ENCODE measurements around the gene MOV10L1.
"Not testable (repeated sequence)": the region's sequence is repeated elsewhere in the genome, so short reads cannot be mapped to it uniquely, and the experiment has no call there.

MOV10L1 gene

DNA sequence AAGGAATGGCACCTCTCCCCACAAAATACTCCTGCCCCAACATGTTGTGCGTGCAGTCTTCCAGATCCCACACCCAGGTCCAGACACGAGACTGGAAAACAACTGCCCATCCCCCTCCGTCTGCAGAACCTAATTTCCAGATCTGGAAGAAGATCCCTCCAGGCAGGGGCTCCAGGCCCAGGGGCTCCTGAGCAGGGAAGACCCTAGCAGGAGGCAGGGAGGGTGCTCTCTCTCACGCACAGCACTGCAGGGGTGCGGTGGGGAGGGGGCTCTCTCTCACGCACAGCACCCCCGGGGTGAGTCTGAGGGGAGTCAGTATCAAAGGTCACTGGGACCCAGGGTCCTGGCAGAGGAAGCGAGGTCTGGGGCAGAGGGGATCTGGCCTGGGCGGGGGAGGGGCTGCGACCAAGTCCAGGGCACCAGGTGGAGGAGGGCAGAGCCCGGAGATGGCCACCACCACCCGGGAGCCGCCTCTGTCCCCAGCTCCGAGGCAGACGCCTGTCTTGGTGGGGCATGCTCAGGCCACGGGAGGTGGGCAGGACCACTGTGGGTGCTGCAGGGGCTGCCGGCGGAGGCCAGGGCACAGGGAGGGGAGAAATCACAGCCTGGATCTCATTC lies 6.2 kb upstream of the MOV10L1 start:
- H3K9ac ChIP-seq (ENCODE audit: low read length): no peak overlapping the region
- no peak overlapping the region for H3K4me3 ChIP-seq (ENCODE audit: low read length)
- no peaks in the 10 kb centered on the region for H3K9me3 ChIP-seq (ENCODE audit: control insufficient read depth, low read length)
- peaks cover 47% of the 10 kb centered on the region for H3K27me3 ChIP-seq (replicated peaks; ENCODE audit: control insufficient read depth, insufficient read depth, low read length)
- peaks cover 8% of the 10 kb centered on the region for H3K4me1 ChIP-seq (ENCODE audit: control insufficient read depth, insufficient read depth, low read length)
- no peaks in the 10 kb centered on the region for H3K36me3 ChIP-seq (ENCODE audit: control insufficient read depth, insufficient read depth, low read length, severe bottlenecking)
- no peak for DNase-seq (ENCODE audit: low read depth)

DNA sequence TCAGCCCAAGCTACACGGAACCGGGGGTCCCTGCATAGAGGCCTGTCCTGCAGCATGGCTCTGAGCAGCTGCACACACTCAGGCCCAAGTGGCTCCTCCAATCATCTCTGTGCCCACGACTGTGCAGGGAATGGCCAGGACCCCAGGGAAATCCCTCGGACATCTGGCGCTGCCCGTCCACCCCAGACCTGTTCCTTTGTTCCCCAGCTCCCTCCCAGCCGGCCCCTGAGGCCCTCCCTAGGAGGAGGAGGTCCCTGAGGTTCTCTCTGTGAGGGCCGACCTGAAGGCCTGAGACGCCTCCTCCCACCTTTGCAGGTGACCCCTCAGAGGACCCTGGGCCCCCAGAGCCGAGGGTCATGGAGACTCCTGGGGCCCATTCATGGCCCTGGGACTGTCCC lies 5.7 kb upstream of the MOV10L1 start:
- Histone ChIP-seq H3K4me1 (ENCODE audit: control insufficient read depth, insufficient read depth, low read length) (peaks cover 8% of the 10 kb centered on the region), H3K27me3 (replicated peaks; ENCODE audit: control insufficient read depth, insufficient read depth, low read length) (peaks cover 50% of the 10 kb centered on the region), H3K9me3 (ENCODE audit: control insufficient read depth, low read length) (no peaks in the 10 kb centered on the region), H3K4me3 (ENCODE audit: low read length) (no peak overlapping the region), H3K36me3 (ENCODE audit: control insufficient read depth, insufficient read depth, low read length, severe bottlenecking) (no peaks in the 10 kb centered on the region), H3K9ac (ENCODE audit: low read length) (no peak overlapping the region)
- no peak for DNase-seq (ENCODE audit: low read depth)

DNA sequence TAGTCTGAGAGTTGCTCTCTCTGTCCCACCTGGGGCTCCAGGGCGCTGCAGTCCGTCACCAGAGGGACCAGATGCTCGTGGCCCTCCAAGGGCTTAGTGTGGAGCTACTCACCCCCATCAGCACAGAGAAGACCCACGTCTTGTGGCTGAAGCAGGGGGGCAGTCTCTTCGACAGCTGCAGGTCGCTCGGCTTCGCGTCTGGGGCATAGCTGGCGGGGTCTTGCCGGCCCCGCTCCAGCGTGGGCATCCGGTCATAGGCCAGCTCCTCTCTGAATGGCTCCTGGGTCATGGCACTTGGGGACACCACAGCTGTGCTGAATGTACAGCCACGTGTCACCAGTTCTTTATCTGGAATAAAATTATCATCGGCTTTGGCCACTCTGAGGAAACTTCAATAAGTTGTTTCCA lies 5.2 kb upstream of the MOV10L1 start:
- Histone ChIP-seq H3K27me3 (replicated peaks; ENCODE audit: control insufficient read depth, insufficient read depth, low read length) (peaks cover 48% of the 10 kb centered on the region), H3K9me3 (ENCODE audit: control insufficient read depth, low read length) (no peaks in the 10 kb centered on the region)
- DNase-seq (ENCODE audit: low read depth): no peak

DNA sequence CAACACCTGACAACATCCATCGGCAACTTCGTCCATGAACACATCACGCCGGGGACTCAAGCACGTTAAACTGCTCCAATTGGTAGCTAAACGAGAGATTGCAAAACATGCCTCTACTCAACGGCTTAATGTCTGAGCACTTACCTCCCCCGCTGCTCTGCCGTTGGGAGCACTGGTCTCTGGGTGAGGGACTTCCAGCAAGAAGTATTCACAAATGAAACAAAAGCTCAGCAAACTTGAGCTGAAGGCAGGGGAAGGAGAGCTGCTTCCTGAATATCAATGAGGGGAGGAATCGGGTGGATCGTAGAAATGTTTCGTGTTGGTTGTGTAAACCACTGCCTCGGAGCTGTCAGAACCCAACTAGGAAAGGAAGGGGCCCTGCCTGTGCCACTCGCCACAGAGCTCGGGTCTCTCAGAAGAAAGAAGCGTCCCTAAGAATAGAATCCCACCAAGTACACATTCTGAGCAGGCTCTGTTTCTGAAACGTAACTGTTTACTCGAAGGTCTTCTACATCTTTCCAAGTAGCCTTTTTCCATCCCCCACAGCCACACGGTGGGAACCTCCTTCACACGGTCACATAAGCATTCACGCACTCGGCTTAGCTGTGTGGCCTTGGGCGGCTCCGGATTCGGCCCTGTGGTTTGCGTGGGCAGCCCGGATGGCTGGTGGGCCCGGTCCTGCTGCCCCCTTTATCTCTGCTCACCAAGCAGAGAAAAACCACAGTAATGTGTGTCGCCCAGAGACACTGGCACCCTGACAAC lies 4.4 kb upstream of the MOV10L1 start, which contains the start of gene MLC1:
Gene MLC1, minus strand, starts transcription at position 216 of the 762 bp plus-strand sequence. CDS start 524 bp downstream, outside the sequence.
- no peak within 1 kb of the TSS for H3K4me3 ChIP-seq (ENCODE audit: low read length)
- H3K36me3 ChIP-seq (ENCODE audit: control insufficient read depth, insufficient read depth, low read length, severe bottlenecking): no peaks in the 10 kb centered on the region
- peak; percentile 5 for DNase-seq (ENCODE audit: low read depth)

More for the DNA sequence above, 5.2 kb upstream of the MOV10L1 start:
- H3K9ac ChIP-seq (ENCODE audit: low read length): no peak overlapping the region
- no peak overlapping the region for H3K4me3 ChIP-seq (ENCODE audit: low read length)
- peaks cover 8% of the 10 kb centered on the region for H3K4me1 ChIP-seq (ENCODE audit: control insufficient read depth, insufficient read depth, low read length)
- no peaks in the 10 kb centered on the region for H3K36me3 ChIP-seq (ENCODE audit: control insufficient read depth, insufficient read depth, low read length, severe bottlenecking)

DNA sequence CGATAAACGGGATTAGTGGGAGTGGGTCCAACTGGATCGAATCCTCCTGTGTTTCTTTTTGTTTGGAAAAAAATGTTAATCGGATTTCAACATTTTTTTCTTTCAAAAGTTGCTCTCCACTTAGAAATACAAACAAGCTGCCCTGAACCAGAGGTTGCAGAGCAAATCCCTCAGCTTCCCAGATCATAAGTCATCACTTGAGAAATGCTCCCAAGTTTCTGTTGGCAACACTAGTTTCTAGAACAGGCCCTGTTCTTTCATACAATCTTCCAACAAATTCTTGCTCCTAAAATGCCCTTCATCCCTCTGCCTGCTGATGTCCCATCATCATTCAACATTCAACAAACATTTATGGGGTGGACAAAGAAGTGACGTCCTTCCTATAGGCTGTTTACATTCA lies 3.3 kb upstream of the MOV10L1 start:
- Histone ChIP-seq H3K4me1 (ENCODE audit: control insufficient read depth, insufficient read depth, low read length) (peaks cover 8% of the 10 kb centered on the region), H3K27me3 (replicated peaks; ENCODE audit: control insufficient read depth, insufficient read depth, low read length) (peaks cover 49% of the 10 kb centered on the region), H3K36me3 (ENCODE audit: control insufficient read depth, insufficient read depth, low read length, severe bottlenecking) (no peaks in the 10 kb centered on the region), H3K9ac (ENCODE audit: low read length) (no peak overlapping the region), H3K9me3 (ENCODE audit: control insufficient read depth, low read length) (no peaks in the 10 kb centered on the region), H3K4me3 (ENCODE audit: low read length) (no peak overlapping the region)
- peak; percentile 71 for DNase-seq (ENCODE audit: low read depth)

More for the DNA sequence above, 4.4 kb upstream of the MOV10L1 start, which contains the start of gene MLC1:
- H3K9me3 ChIP-seq (ENCODE audit: control insufficient read depth, low read length): no peaks in the 10 kb centered on the region
- peaks cover 8% of the 10 kb centered on the region for H3K4me1 ChIP-seq (ENCODE audit: control insufficient read depth, insufficient read depth, low read length)
- no peak within 1 kb of the TSS for H3K9ac ChIP-seq (ENCODE audit: low read length)
- peaks cover 44% of the 10 kb centered on the region for H3K27me3 ChIP-seq (replicated peaks; ENCODE audit: control insufficient read depth, insufficient read depth, low read length)

DNA sequence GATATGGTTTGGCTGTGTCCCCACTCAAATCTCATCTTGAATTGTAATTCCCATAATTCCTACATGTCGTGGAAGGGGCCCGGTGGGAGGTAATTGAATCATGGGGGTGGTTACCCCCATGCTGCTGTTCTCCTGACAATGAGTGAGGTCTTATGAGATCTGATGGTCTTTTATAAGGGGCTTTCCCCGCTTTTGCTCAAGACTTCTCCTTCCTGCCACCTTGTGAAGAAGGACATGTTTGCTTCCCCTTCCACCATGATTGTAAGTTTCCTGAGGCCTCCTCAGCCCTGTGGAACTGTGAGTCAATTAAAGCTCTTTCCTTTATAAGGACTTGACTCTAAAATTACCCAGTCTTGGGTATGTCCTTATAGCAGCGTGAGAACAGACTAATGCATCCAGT lies 2.8 kb upstream of the MOV10L1 start:
- not testable (repeated sequence) for H3K4me3 ChIP-seq (ENCODE audit: low read length); H3K36me3 ChIP-seq (ENCODE audit: control insufficient read depth, insufficient read depth, low read length, severe bottlenecking); DNase-seq (ENCODE audit: low read depth); H3K9me3 ChIP-seq (ENCODE audit: control insufficient read depth, low read length); H3K4me1 ChIP-seq (ENCODE audit: control insufficient read depth, insufficient read depth, low read length); H3K9ac ChIP-seq (ENCODE audit: low read length)
- H3K27me3 ChIP-seq (replicated peaks; ENCODE audit: control insufficient read depth, insufficient read depth, low read length): peaks cover 49% of the 10 kb centered on the region

DNA sequence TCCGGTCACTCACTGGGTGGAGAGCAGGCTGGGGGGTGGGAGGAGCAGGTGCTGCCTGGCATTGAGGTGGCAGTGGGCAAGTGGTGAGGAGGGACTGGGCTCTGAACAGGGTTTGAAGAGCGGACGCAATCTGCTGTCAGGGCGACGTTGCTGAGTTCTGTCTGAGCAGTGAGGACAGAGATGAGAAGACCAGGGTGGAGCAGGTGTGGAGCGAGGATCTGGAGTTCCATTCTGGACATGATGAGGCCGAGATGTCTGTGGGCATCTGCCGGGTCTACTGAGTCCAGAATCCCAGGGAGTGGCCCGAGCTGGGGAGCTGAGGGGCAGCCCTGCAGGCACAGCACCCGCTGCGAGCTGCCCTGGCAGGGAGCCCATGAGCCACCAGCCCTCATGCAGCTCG lies 2.2 kb upstream of the MOV10L1 start:
- H3K27me3 ChIP-seq (replicated peaks; ENCODE audit: control insufficient read depth, insufficient read depth, low read length): peaks cover 45% of the 10 kb centered on the region
- no peak overlapping the region for H3K9ac ChIP-seq (ENCODE audit: low read length)
- H3K36me3 ChIP-seq (ENCODE audit: control insufficient read depth, insufficient read depth, low read length, severe bottlenecking): no peaks in the 10 kb centered on the region
- peaks cover 8% of the 10 kb centered on the region for H3K4me1 ChIP-seq (ENCODE audit: control insufficient read depth, insufficient read depth, low read length)
- H3K9me3 ChIP-seq (ENCODE audit: control insufficient read depth, low read length): no peaks in the 10 kb centered on the region
- H3K4me3 ChIP-seq (ENCODE audit: low read length): no peak overlapping the region
- DNase-seq (ENCODE audit: low read depth): no peak

DNA sequence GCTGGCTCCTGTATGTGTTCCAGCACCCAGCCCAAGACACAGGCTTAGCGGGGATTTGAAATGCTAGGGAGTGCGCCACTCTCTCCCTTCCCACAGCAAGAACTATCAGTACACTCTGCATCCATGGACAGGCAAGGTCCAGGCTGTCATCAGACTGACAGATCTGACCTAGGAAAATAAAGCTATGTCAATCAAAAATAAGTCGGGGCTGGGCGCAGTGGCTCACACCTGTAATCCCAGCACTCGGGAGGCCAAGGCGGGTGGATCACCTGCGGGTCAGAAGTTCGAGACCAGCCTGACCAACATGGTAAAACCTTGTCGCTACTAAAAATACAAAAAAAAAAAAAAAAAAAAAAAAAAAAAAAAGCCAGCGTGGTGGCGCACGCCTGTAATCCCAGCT lies 1.7 kb upstream of the MOV10L1 start:
- H3K9ac ChIP-seq (ENCODE audit: low read length): no peak overlapping the region
- H3K9me3 ChIP-seq (ENCODE audit: control insufficient read depth, low read length): no peaks in the 10 kb centered on the region
- no peaks in the 10 kb centered on the region for H3K36me3 ChIP-seq (ENCODE audit: control insufficient read depth, insufficient read depth, low read length, severe bottlenecking)
- H3K4me1 ChIP-seq (ENCODE audit: control insufficient read depth, insufficient read depth, low read length): peaks cover 8% of the 10 kb centered on the region
- no peak overlapping the region for H3K4me3 ChIP-seq (ENCODE audit: low read length)
- H3K27me3 ChIP-seq (replicated peaks; ENCODE audit: control insufficient read depth, insufficient read depth, low read length): peaks cover 41% of the 10 kb centered on the region
- no peak for DNase-seq (ENCODE audit: low read depth)

DNA sequence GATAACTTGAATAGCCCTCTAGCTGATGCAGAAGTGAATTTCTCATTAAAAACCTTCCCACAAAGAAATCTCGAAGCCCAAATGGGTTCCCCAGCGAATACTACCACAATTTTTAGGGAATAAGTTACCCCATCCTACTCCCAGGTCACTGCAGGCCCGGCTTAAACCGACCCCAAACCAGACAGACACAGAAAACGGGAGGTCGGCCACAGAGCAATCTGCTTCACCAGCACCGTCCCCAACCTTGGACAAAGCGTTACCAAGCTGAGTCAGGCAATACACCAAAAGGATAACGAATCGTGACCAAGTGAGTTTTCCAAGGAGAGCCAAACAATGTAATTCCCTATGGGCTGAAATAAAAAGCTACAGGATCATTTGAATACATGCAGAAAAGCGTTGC lies 575 bp upstream of the MOV10L1 start:
- Histone ChIP-seq H3K36me3 (ENCODE audit: control insufficient read depth, insufficient read depth, low read length, severe bottlenecking) (no peaks in the 10 kb centered on the region), H3K9ac (ENCODE audit: low read length) (no peak overlapping the region), H3K4me1 (ENCODE audit: control insufficient read depth, insufficient read depth, low read length) (peaks cover 8% of the 10 kb centered on the region), H3K4me3 (ENCODE audit: low read length) (no peak overlapping the region), H3K9me3 (ENCODE audit: control insufficient read depth, low read length) (no peaks in the 10 kb centered on the region), H3K27me3 (replicated peaks; ENCODE audit: control insufficient read depth, insufficient read depth, low read length) (peaks cover 39% of the 10 kb centered on the region)
- DNase-seq (ENCODE audit: low read depth): no peak

DNA sequence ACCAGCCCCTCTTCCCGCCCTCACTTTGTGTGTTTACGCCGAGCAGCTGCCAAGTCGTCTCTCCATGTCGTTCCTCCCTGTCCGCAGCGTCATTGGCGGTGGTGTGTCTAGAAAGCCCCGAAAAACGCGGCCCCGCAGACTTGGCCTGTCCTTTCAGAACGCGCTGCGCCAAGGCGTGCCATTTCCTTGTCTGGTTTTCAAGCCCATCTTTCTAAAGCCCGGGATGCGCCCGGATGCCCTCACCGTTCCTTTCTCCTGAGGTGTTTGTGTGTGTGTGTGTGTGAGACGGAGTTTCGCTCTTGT lies 557 bp downstream of the MOV10L1 start:
- H3K27me3 ChIP-seq (replicated peaks; ENCODE audit: control insufficient read depth, insufficient read depth, low read length): peaks cover 30% of the 10 kb centered on the region
- H3K9ac ChIP-seq (ENCODE audit: low read length): no peak overlapping the region
- peaks cover 8% of the 10 kb centered on the region for H3K4me1 ChIP-seq (ENCODE audit: control insufficient read depth, insufficient read depth, low read length)
- no peak for DNase-seq (ENCODE audit: low read depth)
- H3K4me3 ChIP-seq (ENCODE audit: low read length): no peak overlapping the region
- H3K9me3 ChIP-seq (ENCODE audit: control insufficient read depth, low read length): no peaks in the 10 kb centered on the region
- no peaks in the 10 kb centered on the region for H3K36me3 ChIP-seq (ENCODE audit: control insufficient read depth, insufficient read depth, low read length, severe bottlenecking)

DNA sequence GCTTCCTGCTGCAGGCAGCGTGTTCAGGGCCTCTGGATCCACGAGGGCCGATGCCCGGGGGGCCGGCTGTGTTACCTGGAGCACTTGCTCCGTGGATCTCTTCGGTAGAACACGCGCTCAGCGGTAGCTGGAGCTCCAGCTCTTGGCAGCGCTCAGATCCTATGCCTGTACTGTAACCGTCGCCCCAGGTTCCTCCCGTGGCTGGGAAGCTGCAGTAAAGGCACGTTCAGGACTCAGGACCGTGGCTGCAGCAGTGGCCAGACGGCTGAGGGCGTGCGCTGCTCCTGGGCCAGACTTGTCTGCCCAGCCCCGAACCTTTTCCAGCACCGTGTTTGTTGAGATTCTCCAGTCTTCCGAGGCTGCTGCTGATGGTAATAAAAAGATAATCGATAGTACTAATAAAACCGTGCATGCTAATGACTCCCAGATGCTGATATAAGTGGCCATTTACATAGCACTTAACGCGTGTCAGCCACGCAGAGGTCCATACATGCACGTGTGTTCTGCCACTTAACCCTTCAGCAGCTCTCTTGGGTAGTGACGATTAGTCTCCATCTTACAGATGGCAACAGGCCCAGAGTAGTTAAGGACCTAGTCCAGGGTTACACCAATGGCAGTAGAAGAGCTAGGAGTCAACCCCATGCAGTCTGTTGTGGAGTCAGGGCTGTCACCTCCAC lies 1.4 kb downstream of the MOV10L1 start:
- no peak overlapping the region for H3K4me3 ChIP-seq (ENCODE audit: low read length)
- H3K9me3 ChIP-seq (ENCODE audit: control insufficient read depth, low read length): no peaks in the 10 kb centered on the region
- H3K36me3 ChIP-seq (ENCODE audit: control insufficient read depth, insufficient read depth, low read length, severe bottlenecking): no peaks in the 10 kb centered on the region
- peaks cover 38% of the 10 kb centered on the region for H3K27me3 ChIP-seq (replicated peaks; ENCODE audit: control insufficient read depth, insufficient read depth, low read length)
- H3K4me1 ChIP-seq (ENCODE audit: control insufficient read depth, insufficient read depth, low read length): peaks cover 8% of the 10 kb centered on the region
- no peak for DNase-seq (ENCODE audit: low read depth)
- no peak overlapping the region for H3K9ac ChIP-seq (ENCODE audit: low read length)

Measured in adipocyte (in vitro differentiated cells).